GM12878 (cell line): Measurements from ENCODE around the gene SFSWAP.

Experiments
- CTCF ChIP-seq, 3 experiments: IDR thresholded peaks in 2 of 3; conservative IDR thresholded peaks in 1 of 3; 2 replicates each; pipeline ENCODE4 v1.5.1; 2011; ENCODE audit warnings: low read depth in 3 of 3, low read length in 3 of 3, mild to moderate bottlenecking in 3 of 3, control low read depth in 2 of 3, moderate library complexity in 2 of 3, inconsistent platforms in 1 of 3, mixed read lengths in 1 of 3; ENCODE audit not compliant: control insufficient read depth in 2 of 3, insufficient read depth in 1 of 3; ENCODE audit errors: extremely low read depth in 1 of 3
- MAX ChIP-seq: IDR thresholded peaks from 2 replicates; pipeline ENCODE4 v1.6.1; 2012; ENCODE audit warnings: low read depth, low read length, improper control_type of control experiment
- NFIC ChIP-seq: IDR thresholded peaks from 2 replicates; pipeline ENCODE4 v1.6.1; 2012; ENCODE audit warnings: low read depth, mild to moderate bottlenecking, inconsistent platforms, low read length, moderate library complexity
- RAD21 ChIP-seq: IDR thresholded peaks from 2 replicates; pipeline ENCODE4 v1.6.1; 2011; ENCODE audit warnings: mild to moderate bottlenecking, low read depth, low read length, moderate library complexity; ENCODE audit not compliant: insufficient read depth

GRCh38 chr12:131671871-131672270 lies 39.0 kb upstream of the SFSWAP start:
- TF ChIP-seq MAX (no peak), RAD21 (no peak), CTCF (IDR thresholded peaks at IDR 0.05 in 2 of 3, conservative IDR thresholded peaks at IDR 0.05 in 1 of 3; ENCODE audit: control insufficient read depth in 2 of 3, extremely low read depth in 1 of 3, insufficient read depth in 1 of 3, low read depth in 3 of 3, low read length in 3 of 3) (no peak), NFIC (no peak)
